MCF 10A (cell line): ENCODE measurements around the gene SAC3D1. TPM values are rescaled to one million over a fixed set of nuclear protein-coding genes. Genes with fewer than 3 reads are reported as not detected.
"Not testable (repeated sequence)": the region's sequence is repeated elsewhere in the genome, so short reads cannot be mapped to it uniquely, and the experiment has no call there.

Experiments used
- BruUV-seq: library from RNA; stranded (reverse); fragments of 400-500 nt; replicated peaks from 2 replicates; lab custom pipeline; 2021; lab: Mats Ljungman, UMichigan
- CTCF ChIA-PET: fragments of 300-600 bp; sonication (Branson Sonifier 250); formaldehyde crosslinking; extraction: SDS; loops from one replicate; lab custom pipeline; 2021; ENCODE audit warnings: antibody characterized with exemption, inconsistent platforms; lab: Yijun Ruan, JAX
- POLR2A ChIA-PET: fragments of 300-600, 350-650 bp; sonication (Branson Sonifier 250); formaldehyde crosslinking; extraction: SDS; loops from one replicate; lab custom pipeline; 2020; ENCODE audit warnings: antibody characterized with exemption, inconsistent platforms; lab: Yijun Ruan, JAX
- DNase-seq: peaks from one replicate; pipeline ENCODE4 v3.0.0-alpha.2; 2018; ENCODE audit not compliant: unreplicated experiment
- H3K27ac Mint-ChIP-seq: one replicate; pipeline ENCODE4 v1.8.0; 2022; ENCODE audit warnings: mild to moderate bottlenecking, low read depth, mixed read lengths; ENCODE audit not compliant: unreplicated experiment
- H3K27me3 Mint-ChIP-seq: one replicate; pipeline ENCODE4 v1.8.0; 2022; ENCODE audit warnings: mixed read lengths; ENCODE audit not compliant: insufficient read depth, unreplicated experiment
- H3K36me3 Mint-ChIP-seq: one replicate; pipeline ENCODE4 v1.8.0; 2022; ENCODE audit warnings: mild to moderate bottlenecking, moderate library complexity, mixed read lengths; ENCODE audit not compliant: insufficient read depth, unreplicated experiment
- H3K4me1 Mint-ChIP-seq: one replicate; pipeline ENCODE4 v1.8.0; 2022; ENCODE audit warnings: mixed read lengths; ENCODE audit not compliant: insufficient read depth, unreplicated experiment
- H3K4me3 Mint-ChIP-seq: one replicate; pipeline ENCODE4 v1.8.0; 2022; ENCODE audit warnings: mild to moderate bottlenecking, moderate library complexity, mixed read lengths; ENCODE audit not compliant: unreplicated experiment
- H3K9me3 Mint-ChIP-seq: one replicate; pipeline ENCODE4 v1.8.0; 2022; ENCODE audit warnings: mixed read lengths; ENCODE audit not compliant: unreplicated experiment
- CTCF ChIP-seq: fragments of 200-600 bp; IDR thresholded peaks from one replicate; pipeline ENCODE4 v1.8.0; 2022; ENCODE audit warnings: antibody characterized with exemption, mild to moderate bottlenecking; ENCODE audit not compliant: unreplicated experiment
- intact Hi-C: fragments of 100-400 bp; cut with micrococcal nuclease; formaldehyde crosslinking; loops from 2 replicates; pipeline ENCODE4 v1.14.1; 2022
- total RNA-seq: library from RNA; stranded (reverse); gene quantifications from 2 replicates; pipeline ENCODE4 v1.2.3, GENCODE V29; 2022

Gene SAC3D1
- total RNA-seq, 1 experiment from 2014 or later: 14.0 TPM

GRCh38 chr11:64999478-64999877 is 41.5 kb upstream of the SAC3D1 start:
- POLR2A ChIA-PET: interaction anchor here (1.7 kb wide), 1 partner anchor 14 kb away, joined by 4 read pairs; the partner anchor contains the start of gene ARL2

GRCh38 chr11:65002706-65003105 is 38.3 kb upstream of the SAC3D1 start:
- Mint-ChIP-seq H3K4me1 (no peaks in the 10 kb centered on the region), H3K9me3 (no peaks in the 10 kb centered on the region), H3K27me3 (no peaks in the 10 kb centered on the region), H3K4me3 (no peak overlapping the region), H3K36me3 (no peaks in the 10 kb centered on the region), H3K27ac (no peak overlapping the region)
- no peak for DNase-seq
- no peak for TF ChIP-seq CTCF
- BruUV-seq: no TSS peak
- intact Hi-C loops: no loop called here
- ChIA-PET POLR2A (interaction anchor here (1.7 kb wide), 1 partner anchor 9 kb away, joined by 4 read pairs; no protein-coding TSS in a partner anchor), CTCF (interaction anchor here (1.1 kb wide), 1 partner anchor 11 kb away, joined by 4 read pairs; the partner anchor contains the start of gene ARL2)

More at GRCh38 chr11:64999478-64999877, 41.5 kb upstream of the SAC3D1 start:
- no peaks in the 10 kb centered on the region for H3K9me3 Mint-ChIP-seq
- intact Hi-C loops: no loop called here
- no peaks in the 10 kb centered on the region for H3K27me3 Mint-ChIP-seq
- peaks cover 12% of the 10 kb centered on the region for H3K4me1 Mint-ChIP-seq
- no peak for TF ChIP-seq CTCF
- no peak overlapping the region for H3K4me3 Mint-ChIP-seq
- CTCF ChIA-PET: interaction anchor here (0.6 kb wide), 3 partner anchors 97 to 476 kb away, joined by 3 to 4 read pairs (median 3); no protein-coding TSS in a partner anchor
- H3K36me3 Mint-ChIP-seq: no peaks in the 10 kb centered on the region
- DNase-seq: no peak
- no peak overlapping the region for H3K27ac Mint-ChIP-seq
- no TSS peak for BruUV-seq

- Mint-ChIP-seq H3K4me1 (no peaks in the 10 kb centered on the region), H3K27me3 (no peaks in the 10 kb centered on the region), H3K9me3 (no peaks in the 10 kb centered on the region), H3K4me3 (no peak overlapping the region), H3K36me3 (no peaks in the 10 kb centered on the region), H3K27ac (no peak overlapping the region)
- BruUV-seq: no TSS peak
- POLR2A ChIA-PET: interaction anchor here (1.7 kb wide), 1 partner anchor 10 kb away, joined by 4 read pairs; no protein-coding TSS in a partner anchor
- DNase-seq: no peak
- CTCF ChIA-PET: no interaction called here
- TF ChIP-seq CTCF: no peak
- intact Hi-C loops: no loop called here
These were observed 37.7 kb upstream of the SAC3D1 start for GRCh38 chr11:65003282-65003681.

- CTCF ChIA-PET: interaction anchor here (0.8 to 2.0 kb wide), 2 partner anchors 10 to 73 kb away, joined by 3 to 8 read pairs; partner anchors contain the start of gene ARL2
- DNase-seq, intact Hi-C loops, BruUV-seq, H3K36me3 Mint-ChIP-seq, H3K27ac Mint-ChIP-seq, H3K4me1 Mint-ChIP-seq, H3K27me3 Mint-ChIP-seq, H3K9me3 Mint-ChIP-seq, H3K4me3 Mint-ChIP-seq: not testable (repeated sequence)
- POLR2A ChIA-PET: interaction anchor here (1.7 kb wide), 1 partner anchor 11 kb away, joined by 4 read pairs; no protein-coding TSS in a partner anchor
These were observed 37.0 kb upstream of the SAC3D1 start for GRCh38 chr11:65003968-65004367.
